Suppressor macrophage (primary cell): Measurements from ENCODE around the gene JAKMIP1.

ENCODE experiments used
- DNase-seq, 4 experiments: peaks; one replicate each; pipeline ENCODE4 v3.0.0-alpha.2; 2020 to 2022

JAKMIP1 gene

GRCh38 chr4:6115746-6116586 is 84.4 kb downstream of the JAKMIP1 start:
- DNase-seq, result no peak

GRCh38 chr4:6115342-6115741 is 85.0 kb downstream of the JAKMIP1 start:
- DNase-seq, result no peak

GRCh38 chr4:6114601-6115000 is 85.7 kb downstream of the JAKMIP1 start:
- DNase-seq, result no peak

GRCh38 chr4:6114181-6114580 is 86.2 kb downstream of the JAKMIP1 start:
- no peak for DNase-seq

- DNase-seq, result no peak
Measured at GRCh38 chr4:6113641-6114040, 86.7 kb downstream of the JAKMIP1 start.

- DNase-seq, result no peak
Measured at GRCh38 chr4:6112606-6113290, 87.6 kb downstream of the JAKMIP1 start.

- no peak for DNase-seq
Measured at GRCh38 chr4:6111354-6111960, 88.9 kb downstream of the JAKMIP1 start.

- DNase-seq, result no peak
Measured at GRCh38 chr4:6110681-6111353, 89.5 kb downstream of the JAKMIP1 start.

GRCh38 chr4:6109842-6110560 is 90.3 kb downstream of the JAKMIP1 start:
- no peak for DNase-seq

- DNase-seq, result no peak
Measured at GRCh38 chr4:6107886-6108285, 92.5 kb downstream of the JAKMIP1 start.

GRCh38 chr4:6107114-6107791 is 93.1 kb downstream of the JAKMIP1 start:
- no peak for DNase-seq

GRCh38 chr4:6106156-6106555 is 94.2 kb downstream of the JAKMIP1 start:
- no peak for DNase-seq

GRCh38 chr4:6105311-6105911 is 94.9 kb downstream of the JAKMIP1 start:
- no peak for DNase-seq

- no peak for DNase-seq
Measured at GRCh38 chr4:6104541-6105130, 95.7 kb downstream of the JAKMIP1 start.

GRCh38 chr4:6097581-6097980 is 102.8 kb downstream of the JAKMIP1 start:
- DNase-seq, result peak; percentile 21 to 48 (median 32)

- DNase-seq, result no peak
Measured at GRCh38 chr4:6095897-6096296, 104.5 kb downstream of the JAKMIP1 start.

GRCh38 chr4:6095023-6095752 is 105.2 kb downstream of the JAKMIP1 start:
- peak; percentile 77 to 89 (median 81) for DNase-seq

- DNase-seq, result no peak
Measured at GRCh38 chr4:6093671-6094070, 106.7 kb downstream of the JAKMIP1 start.

GRCh38 chr4:6092971-6093370 is 107.4 kb downstream of the JAKMIP1 start:
- no peak for DNase-seq

- DNase-seq, result no peak
Measured at GRCh38 chr4:6092131-6092530, 108.2 kb downstream of the JAKMIP1 start.
